GM13977 (cell line): ENCODE measurements around the gene RHOT1.

ENCODE experiments used
- DNase-seq: peaks from one replicate; pipeline ENCODE4 v3.0.0; 2012; ENCODE audit warnings: low spot score
- CTCF ChIP-seq: IDR thresholded peaks from 2 replicates; pipeline ENCODE4 v1.5.1; 2012; ENCODE audit warnings: mild to moderate bottlenecking, control low read depth; ENCODE audit not compliant: insufficient read depth; ENCODE audit errors: extremely low read depth, missing control alignments
- in situ Hi-C: fragments of 300-500 bp; cut with MboI; formaldehyde crosslinking; loops from one replicate; pipeline ENCODE4 v1.12.0; 2022; ENCODE audit warnings: low sequenced_read_pairs, low pct_unique_long_range_greater_than_20kb, mixed read lengths, inconsistent platforms; ENCODE audit not compliant: unreplicated experiment

Gene RHOT1

DNA sequence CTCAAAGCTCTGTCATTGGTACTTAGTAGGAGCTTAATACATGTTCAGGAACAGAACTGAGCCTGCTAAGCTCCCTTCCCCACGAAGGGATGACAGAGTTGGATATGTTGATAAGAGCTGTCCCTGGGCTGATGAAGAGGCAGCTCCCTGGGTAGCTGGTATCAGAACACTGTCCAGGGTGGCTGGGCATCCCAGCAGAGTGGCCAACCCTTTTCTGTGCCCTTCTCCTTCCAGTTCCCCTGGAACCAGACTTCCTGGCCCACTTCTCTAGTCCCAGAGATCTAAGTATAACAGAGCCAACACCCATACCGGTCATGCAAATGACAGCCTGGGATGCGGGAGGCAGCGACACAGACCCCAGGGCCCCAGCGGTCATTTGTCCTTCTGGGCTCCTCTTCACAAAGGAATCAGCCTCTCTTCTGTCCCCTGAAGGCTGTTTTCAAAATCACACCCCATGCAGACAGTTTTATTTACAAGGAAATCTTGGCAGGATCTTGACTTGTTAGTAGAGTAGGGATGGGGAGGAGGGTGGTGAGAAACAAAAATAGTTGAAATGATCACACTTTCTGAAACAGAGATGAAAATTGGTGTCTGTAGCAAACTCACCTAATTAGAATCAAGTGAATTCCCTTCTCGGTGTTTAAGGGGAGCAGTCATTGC is 122.0 kb downstream of the RHOT1 start:
- in situ Hi-C loops, result no loop called here
- no peak for DNase-seq
- TF ChIP-seq CTCF, result no peak

DNA sequence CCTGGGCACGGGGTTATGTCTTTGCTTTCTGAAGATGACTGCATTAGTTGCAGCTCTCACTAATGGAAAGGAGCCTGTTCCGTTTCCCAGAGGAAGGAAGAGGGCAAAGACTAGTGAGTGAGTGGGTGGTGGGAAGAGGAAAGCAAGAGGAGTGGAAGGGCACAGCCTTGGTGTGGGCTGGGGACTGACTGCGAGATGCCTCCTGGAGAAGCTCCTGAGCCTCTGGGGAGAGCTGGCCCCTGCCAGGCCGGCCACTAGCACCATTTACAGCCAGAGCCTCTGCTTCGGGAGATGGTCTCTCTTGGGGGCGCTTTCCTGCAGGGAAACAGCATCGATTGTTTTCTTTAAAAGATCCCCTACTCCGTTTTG is 122.5 kb downstream of the RHOT1 start:
- in situ Hi-C loops, result no loop called here
- no peak for DNase-seq
- TF ChIP-seq CTCF, result no peak

DNA sequence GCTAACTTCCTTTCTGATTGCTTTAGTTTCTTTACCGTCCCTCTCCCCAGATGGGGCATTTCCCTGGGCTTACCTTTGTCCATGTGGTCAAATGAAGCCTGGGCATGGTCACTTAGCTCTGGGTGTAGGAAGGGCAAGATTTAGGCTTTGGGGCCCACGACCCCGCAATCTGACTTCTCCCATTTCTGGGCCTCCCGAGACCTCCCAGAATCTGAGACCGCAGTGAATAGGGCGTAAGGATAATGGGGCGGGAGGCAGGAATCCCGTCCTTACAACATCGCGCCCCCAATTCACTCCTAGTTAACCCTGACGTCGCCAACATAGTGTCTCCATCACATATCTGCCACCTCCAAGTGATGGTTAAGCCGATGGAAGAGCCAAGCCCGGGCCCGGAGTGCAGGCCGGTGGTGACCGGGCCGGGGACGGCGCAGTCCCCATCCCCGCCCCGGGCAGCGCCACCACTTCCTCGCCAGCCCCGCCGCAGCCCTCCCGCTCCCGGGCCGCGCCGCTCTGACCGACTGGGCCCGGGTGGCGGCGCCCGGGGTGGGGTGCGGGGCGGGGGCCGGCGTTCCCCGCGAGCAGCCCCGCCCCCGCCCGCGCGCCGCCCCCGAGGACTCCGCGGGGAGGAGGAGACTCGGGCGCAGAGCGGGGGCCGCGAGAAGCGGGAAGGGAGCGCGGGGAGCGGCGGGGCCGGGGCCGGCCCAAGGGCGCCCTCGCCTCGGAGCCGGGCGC is 123.1 kb downstream of the RHOT1 start, which contains the start of gene RHBDL3:
Gene RHBDL3 (plus strand): TSS at position 641 of the 732 bp plus-strand sequence. CDS start 358 bp downstream, outside the sequence.
- peak; percentile 66 for DNase-seq
- in situ Hi-C loops, result no loop called here
- TF ChIP-seq CTCF, result no peak

- TF ChIP-seq CTCF, result no peak
- DNase-seq, result no peak
- in situ Hi-C loops, result no loop called here
These were observed 123.7 kb downstream of the RHOT1 start for GRCh38 chr17:32266051-32266388.

DNA sequence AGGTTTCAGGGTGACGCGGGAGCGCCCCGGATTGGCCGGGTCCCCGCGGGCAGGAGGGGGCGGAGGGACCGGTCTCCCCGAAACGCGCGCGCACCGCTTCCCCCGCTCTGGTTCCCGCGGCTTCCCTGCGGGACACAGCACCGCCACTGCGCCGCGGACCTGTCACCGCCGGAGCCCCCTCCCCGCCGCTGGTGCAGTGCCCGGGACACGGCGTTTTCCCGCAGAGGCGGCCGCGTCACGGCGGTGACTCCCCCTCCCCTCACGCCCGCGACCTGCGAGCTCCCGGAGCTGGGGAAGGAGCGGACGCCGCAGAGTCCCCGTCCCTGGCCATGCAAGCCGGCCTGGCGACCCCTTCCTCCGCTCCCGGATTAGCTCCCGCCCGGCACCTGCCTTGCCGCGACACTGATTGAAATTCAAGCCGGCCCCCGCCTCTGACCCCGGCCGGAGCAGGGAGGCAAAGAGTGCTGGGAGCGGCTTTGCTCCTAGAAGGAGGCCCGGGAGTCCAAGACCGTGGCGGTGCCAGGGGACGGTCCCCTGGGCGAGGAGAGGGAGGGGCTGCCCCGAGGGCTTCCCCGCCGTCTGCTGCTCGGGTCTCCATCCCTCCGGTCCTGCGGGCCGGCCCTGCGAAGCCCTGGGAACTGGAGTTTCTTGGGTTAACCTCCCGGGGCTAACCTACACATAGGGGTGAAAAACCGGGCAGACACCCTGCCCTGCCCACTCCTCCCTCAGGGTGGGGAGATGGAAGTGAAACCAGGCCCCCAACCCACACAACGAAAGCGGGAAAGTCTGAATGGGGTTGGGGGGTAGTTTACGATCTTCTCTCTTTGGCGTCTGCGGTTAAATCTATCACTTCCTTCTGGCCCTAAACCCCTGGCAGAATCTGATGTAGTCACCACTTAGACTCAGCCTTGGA is 124.3 kb downstream of the RHOT1 start:
- TF ChIP-seq CTCF, result no peak
- DNase-seq, result no peak
- in situ Hi-C loops, result no loop called here

- TF ChIP-seq CTCF, result no peak
- no peak for DNase-seq
- in situ Hi-C loops, result no loop called here
These were observed 125.4 kb downstream of the RHOT1 start for GRCh38 chr17:32267690-32268205.
